HepG2 (cell line): ENCODE results near the gene APC2. TPM values are rescaled to one million over a fixed set of nuclear protein-coding genes. Genes with fewer than 3 reads are reported as not detected.

Experiments used
- KDM5B ChIP-seq: sonication (generic); formaldehyde crosslinking; IDR thresholded peaks from 2 replicates; pipeline ENCODE4 v1.4.0; 2020; ENCODE audit warnings: missing genetic modification reagents, mild to moderate bottlenecking, borderline replicate concordance
- RNF2 ChIP-seq: fragments of 450-650 bp; conservative IDR thresholded peaks from 2 replicates; pipeline ENCODE4 v1.6.1; 2016; ENCODE audit warnings: low read depth
- ZNF234 ChIP-seq: sonication (generic); formaldehyde crosslinking; conservative IDR thresholded peaks from 2 replicates; pipeline ENCODE4 v1.5.1; 2020; ENCODE audit warnings: mild to moderate bottlenecking, missing genetic modification reagents
- ZNF317 ChIP-seq: sonication (generic); formaldehyde crosslinking; IDR thresholded peaks from 2 replicates; pipeline ENCODE4 v1.5.0; 2020; ENCODE audit warnings: mild to moderate bottlenecking, missing genetic modification reagents
- polyA plus RNA-seq, 8 experiments: library from polyadenylated mRNA; depleted of rRNA in 3 of 8; stranded (reverse) in 7 of 8; unstranded in 1 of 8; fragments of >200 nt; fragmentation: Illumina TruSeq in 4 of 8; extraction: Trizol in 4 of 8; gene quantifications; 2 replicates each; pipeline versions ENCODE4 v1.2.1 to v1.2.3, GENCODE V29; 2011 to 2016; ENCODE audit warnings: low read depth in 4 of 8, missing spikeins in 1 of 8, mixed read lengths in 1 of 8; ENCODE audit not compliant: insufficient read depth in 1 of 8
- total RNA-seq, 5 experiments: library from RNA; depleted of rRNA; stranded (reverse); fragments of >200 nt; fragmentation: Illumina TruSeq; extraction: Trizol; gene quantifications; 2 replicates each; pipeline ENCODE4 v1.2.3, GENCODE V29; 2016; ENCODE audit warnings: low read depth in 1 of 5
- TF ChIP-seq, protein P1 (sequence below): sonication (generic); formaldehyde crosslinking; IDR thresholded peaks from 2 replicates; pipeline ENCODE4 v1.9.0; 2021; ENCODE audit warnings: missing genetic modification reagents, borderline replicate concordance
- TF ChIP-seq, protein P2 (sequence below), 2 experiments: sonication (generic) in 1 of 2; formaldehyde crosslinking in 1 of 2; IDR thresholded peaks; 2 replicates each; pipeline versions ENCODE4 v1.4.0 to v1.6.1; 2016 to 2020; ENCODE audit warnings: borderline replicate concordance in 1 of 2, low read depth in 1 of 2, mild to moderate bottlenecking in 1 of 2, missing genetic modification reagents in 1 of 2
- TF ChIP-seq, protein P3 (sequence below): sonication (generic); formaldehyde crosslinking; IDR thresholded peaks from 2 replicates; pipeline ENCODE4 v1.5.1; 2020; ENCODE audit warnings: missing genetic modification reagents, mild to moderate bottlenecking, borderline replicate concordance
- TF ChIP-seq, protein P4 (sequence below): sonication (generic); formaldehyde crosslinking; IDR thresholded peaks from 2 replicates; pipeline ENCODE4 v1.4.0; 2020; ENCODE audit warnings: missing genetic modification reagents
- TF ChIP-seq, protein P5 (sequence below): IDR thresholded peaks from 2 replicates; pipeline ENCODE4 v1.6.1; 2012; ENCODE audit warnings: inconsistent platforms
- TF ChIP-seq, protein P6 (sequence below): sonication (generic); formaldehyde crosslinking; IDR thresholded peaks from 2 replicates; pipeline ENCODE4 v1.9.0; 2021; ENCODE audit warnings: missing genetic modification reagents, borderline replicate concordance
- TF ChIP-seq, protein P7 (sequence below): IDR thresholded peaks from 2 replicates; pipeline ENCODE4 v1.6.1; 2016; ENCODE audit warnings: low read depth, borderline replicate concordance

The APC2 gene
- total and polyA plus RNA-seq, 2 of the 13 experiments (the other 11 are each of a cell fraction or from before 2014, with no cell fraction given): 0.08 to 0.22 TPM

DNA sequence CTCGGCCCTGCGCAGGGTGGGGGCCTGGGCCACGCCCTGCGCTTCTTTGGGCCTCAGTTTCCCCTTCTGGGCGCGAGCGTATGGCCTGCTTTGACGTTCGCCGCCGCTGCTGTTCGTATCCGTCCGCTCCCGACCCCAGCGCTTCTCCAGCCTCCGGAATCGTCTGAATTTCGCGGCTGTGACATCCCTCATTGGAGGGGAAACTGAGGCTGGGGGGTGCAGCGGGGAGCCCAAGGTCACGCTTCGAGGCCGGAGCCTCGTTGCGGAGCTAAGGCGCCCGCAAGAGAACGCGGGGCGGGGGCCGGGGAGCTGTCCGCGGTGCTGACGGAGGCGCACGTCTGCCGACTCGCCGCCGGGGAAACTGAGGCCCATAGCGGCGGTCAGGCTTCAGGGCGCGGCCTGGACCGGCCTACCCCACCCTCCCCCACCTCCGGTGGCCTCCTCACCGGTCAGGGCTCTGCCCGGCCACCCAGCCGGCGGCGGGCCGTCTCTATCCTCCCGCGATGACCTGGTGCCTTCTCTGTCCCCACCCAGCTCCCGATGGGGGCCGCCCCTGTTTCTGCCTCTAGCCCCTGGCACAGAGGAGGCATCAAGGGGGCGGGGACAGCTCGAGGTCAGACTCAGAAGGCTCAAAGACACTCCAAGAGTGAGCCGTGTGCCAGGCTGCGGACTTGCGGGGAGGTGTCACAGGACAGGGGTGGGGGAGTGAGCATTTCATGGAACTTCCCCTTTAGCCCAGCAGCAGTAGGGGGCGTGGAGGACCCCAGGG is 3.0 kb upstream of the APC2 start (continued):
- TF ChIP-seq, protein P1, sequence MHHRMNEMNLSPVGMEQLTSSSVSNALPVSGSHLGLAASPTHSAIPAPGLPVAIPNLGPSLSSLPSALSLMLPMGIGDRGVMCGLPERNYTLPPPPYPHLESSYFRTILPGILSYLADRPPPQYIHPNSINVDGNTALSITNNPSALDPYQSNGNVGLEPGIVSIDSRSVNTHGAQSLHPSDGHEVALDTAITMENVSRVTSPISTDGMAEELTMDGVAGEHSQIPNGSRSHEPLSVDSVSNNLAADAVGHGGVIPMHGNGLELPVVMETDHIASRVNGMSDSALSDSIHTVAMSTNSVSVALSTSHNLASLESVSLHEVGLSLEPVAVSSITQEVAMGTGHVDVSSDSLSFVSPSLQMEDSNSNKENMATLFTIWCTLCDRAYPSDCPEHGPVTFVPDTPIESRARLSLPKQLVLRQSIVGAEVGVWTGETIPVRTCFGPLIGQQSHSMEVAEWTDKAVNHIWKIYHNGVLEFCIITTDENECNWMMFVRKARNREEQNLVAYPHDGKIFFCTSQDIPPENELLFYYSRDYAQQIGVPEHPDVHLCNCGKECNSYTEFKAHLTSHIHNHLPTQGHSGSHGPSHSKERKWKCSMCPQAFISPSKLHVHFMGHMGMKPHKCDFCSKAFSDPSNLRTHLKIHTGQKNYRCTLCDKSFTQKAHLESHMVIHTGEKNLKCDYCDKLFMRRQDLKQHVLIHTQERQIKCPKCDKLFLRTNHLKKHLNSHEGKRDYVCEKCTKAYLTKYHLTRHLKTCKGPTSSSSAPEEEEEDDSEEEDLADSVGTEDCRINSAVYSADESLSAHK (CRISPR knock-in tag): no peak
- TF ChIP-seq, protein P2, sequence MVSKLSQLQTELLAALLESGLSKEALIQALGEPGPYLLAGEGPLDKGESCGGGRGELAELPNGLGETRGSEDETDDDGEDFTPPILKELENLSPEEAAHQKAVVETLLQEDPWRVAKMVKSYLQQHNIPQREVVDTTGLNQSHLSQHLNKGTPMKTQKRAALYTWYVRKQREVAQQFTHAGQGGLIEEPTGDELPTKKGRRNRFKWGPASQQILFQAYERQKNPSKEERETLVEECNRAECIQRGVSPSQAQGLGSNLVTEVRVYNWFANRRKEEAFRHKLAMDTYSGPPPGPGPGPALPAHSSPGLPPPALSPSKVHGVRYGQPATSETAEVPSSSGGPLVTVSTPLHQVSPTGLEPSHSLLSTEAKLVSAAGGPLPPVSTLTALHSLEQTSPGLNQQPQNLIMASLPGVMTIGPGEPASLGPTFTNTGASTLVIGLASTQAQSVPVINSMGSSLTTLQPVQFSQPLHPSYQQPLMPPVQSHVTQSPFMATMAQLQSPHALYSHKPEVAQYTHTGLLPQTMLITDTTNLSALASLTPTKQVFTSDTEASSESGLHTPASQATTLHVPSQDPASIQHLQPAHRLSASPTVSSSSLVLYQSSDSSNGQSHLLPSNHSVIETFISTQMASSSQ (IDR thresholded peaks at IDR 0.05; ENCODE audit: low read depth): no peak
- TF ChIP-seq, protein P2 (CRISPR knock-in tag; IDR thresholded peaks at IDR 0.05; ENCODE audit: borderline replicate concordance): no peak
- TF ChIP-seq KDM5B (CRISPR knock-in tag) (no peak), RNF2 (no peak), ZNF317 (no peak), ZNF234 (CRISPR knock-in tag) (0 out of 2 replicates have a peak, but pooled peaks have one; percentile 51)
- TF ChIP-seq, protein P3, sequence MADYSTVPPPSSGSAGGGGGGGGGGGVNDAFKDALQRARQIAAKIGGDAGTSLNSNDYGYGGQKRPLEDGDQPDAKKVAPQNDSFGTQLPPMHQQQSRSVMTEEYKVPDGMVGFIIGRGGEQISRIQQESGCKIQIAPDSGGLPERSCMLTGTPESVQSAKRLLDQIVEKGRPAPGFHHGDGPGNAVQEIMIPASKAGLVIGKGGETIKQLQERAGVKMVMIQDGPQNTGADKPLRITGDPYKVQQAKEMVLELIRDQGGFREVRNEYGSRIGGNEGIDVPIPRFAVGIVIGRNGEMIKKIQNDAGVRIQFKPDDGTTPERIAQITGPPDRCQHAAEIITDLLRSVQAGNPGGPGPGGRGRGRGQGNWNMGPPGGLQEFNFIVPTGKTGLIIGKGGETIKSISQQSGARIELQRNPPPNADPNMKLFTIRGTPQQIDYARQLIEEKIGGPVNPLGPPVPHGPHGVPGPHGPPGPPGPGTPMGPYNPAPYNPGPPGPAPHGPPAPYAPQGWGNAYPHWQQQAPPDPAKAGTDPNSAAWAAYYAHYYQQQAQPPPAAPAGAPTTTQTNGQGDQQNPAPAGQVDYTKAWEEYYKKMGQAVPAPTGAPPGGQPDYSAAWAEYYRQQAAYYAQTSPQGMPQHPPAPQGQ: no peak
- TF ChIP-seq, protein P4, sequence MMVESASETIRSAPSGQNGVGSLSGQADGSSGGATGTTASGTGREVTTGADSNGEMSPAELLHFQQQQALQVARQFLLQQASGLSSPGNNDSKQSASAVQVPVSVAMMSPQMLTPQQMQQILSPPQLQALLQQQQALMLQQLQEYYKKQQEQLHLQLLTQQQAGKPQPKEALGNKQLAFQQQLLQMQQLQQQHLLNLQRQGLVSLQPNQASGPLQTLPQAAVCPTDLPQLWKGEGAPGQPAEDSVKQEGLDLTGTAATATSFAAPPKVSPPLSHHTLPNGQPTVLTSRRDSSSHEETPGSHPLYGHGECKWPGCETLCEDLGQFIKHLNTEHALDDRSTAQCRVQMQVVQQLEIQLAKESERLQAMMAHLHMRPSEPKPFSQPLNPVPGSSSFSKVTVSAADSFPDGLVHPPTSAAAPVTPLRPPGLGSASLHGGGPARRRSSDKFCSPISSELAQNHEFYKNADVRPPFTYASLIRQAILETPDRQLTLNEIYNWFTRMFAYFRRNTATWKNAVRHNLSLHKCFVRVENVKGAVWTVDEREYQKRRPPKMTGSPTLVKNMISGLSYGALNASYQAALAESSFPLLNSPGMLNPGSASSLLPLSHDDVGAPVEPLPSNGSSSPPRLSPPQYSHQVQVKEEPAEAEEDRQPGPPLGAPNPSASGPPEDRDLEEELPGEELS (CRISPR knock-in tag): no peak
- TF ChIP-seq, protein P5, sequence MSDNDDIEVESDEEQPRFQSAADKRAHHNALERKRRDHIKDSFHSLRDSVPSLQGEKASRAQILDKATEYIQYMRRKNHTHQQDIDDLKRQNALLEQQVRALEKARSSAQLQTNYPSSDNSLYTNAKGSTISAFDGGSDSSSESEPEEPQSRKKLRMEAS: no peak
- TF ChIP-seq, protein P6, sequence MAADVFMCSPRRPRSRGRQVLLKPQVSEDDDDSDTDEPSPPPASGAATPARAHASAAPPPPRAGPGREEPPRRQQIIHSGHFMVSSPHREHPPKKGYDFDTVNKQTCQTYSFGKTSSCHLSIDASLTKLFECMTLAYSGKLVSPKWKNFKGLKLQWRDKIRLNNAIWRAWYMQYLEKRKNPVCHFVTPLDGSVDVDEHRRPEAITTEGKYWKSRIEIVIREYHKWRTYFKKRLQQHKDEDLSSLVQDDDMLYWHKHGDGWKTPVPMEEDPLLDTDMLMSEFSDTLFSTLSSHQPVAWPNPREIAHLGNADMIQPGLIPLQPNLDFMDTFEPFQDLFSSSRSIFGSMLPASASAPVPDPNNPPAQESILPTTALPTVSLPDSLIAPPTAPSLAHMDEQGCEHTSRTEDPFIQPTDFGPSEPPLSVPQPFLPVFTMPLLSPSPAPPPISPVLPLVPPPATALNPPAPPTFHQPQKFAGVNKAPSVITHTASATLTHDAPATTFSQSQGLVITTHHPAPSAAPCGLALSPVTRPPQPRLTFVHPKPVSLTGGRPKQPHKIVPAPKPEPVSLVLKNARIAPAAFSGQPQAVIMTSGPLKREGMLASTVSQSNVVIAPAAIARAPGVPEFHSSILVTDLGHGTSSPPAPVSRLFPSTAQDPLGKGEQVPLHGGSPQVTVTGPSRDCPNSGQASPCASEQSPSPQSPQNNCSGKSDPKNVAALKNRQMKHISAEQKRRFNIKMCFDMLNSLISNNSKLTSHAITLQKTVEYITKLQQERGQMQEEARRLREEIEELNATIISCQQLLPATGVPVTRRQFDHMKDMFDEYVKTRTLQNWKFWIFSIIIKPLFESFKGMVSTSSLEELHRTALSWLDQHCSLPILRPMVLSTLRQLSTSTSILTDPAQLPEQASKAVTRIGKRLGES (CRISPR knock-in tag): no peak
- TF ChIP-seq, protein P7, sequence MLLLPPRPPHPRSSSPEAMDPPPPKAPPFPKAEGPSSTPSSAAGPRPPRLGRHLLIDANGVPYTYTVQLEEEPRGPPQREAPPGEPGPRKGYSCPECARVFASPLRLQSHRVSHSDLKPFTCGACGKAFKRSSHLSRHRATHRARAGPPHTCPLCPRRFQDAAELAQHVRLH (CRISPR knock-in tag): peak; percentile 77
